Adipocyte (in vitro differentiated cells): ENCODE data around the gene AHCY.

Experiments used
- DNase-seq: peaks from one replicate; pipeline ENCODE4 v3.0.0-alpha.2; 2015; ENCODE audit warnings: low read depth
- H3K27me3 ChIP-seq: replicated peaks from 2 replicates; pipeline ENCODE4 v1.7.0; 2013; ENCODE audit warnings: mild to moderate bottlenecking, low read length, moderate library complexity; ENCODE audit not compliant: control insufficient read depth, insufficient read depth
- H3K36me3 ChIP-seq: 2 replicates; pipeline ENCODE4 v1.7.0; 2013; ENCODE audit warnings: low read length, mild to moderate bottlenecking, moderate library complexity; ENCODE audit not compliant: control insufficient read depth, insufficient read depth, severe bottlenecking
- H3K4me1 ChIP-seq: 2 replicates; pipeline ENCODE4 v1.7.0; 2013; ENCODE audit warnings: mild to moderate bottlenecking, low read length, moderate library complexity; ENCODE audit not compliant: control insufficient read depth, insufficient read depth
- H3K4me3 ChIP-seq: 2 replicates; pipeline ENCODE4 v1.7.0; 2013; ENCODE audit warnings: mild to moderate bottlenecking, low read length, moderate library complexity
- H3K9ac ChIP-seq: 2 replicates; pipeline ENCODE4 v1.7.0; 2013; ENCODE audit warnings: mild to moderate bottlenecking, low read length, moderate library complexity
- H3K9me3 ChIP-seq: 2 replicates; pipeline ENCODE4 v1.7.0; 2013; ENCODE audit warnings: mild to moderate bottlenecking, low read length, moderate library complexity; ENCODE audit not compliant: control insufficient read depth

Gene AHCY

DNA sequence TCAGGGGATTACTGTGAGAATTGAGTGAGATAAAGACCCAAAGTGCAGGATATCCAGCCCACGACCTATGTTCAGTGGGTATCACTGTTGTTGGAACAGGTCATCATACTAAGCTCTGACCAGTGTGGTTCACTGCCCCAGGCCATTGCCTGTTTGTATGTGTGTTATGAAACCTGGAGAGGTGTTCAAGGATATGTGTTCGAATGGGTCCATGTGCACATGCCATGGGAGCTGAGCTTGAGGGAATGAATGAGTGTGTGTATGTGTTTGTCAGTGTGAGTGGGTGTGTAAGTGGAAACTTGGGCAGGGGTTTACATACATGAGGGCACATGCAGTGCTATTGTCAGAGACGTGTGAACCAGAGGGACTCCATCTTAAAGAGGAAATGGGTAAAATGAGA lies 17.7 kb upstream of the AHCY start:
- no peak overlapping the region for H3K4me3 ChIP-seq
- no peaks in the 10 kb centered on the region for H3K9me3 ChIP-seq
- no peak for DNase-seq

GRCh38 chr20:34318609-34319443 lies 15.7 kb upstream of the AHCY start:
- DNase-seq: no peak
- Histone ChIP-seq H3K27me3 (no peaks in the 10 kb centered on the region), H3K9ac (no peak overlapping the region), H3K9me3 (no peaks in the 10 kb centered on the region), H3K4me3 (no peak overlapping the region), H3K4me1 (no peaks in the 10 kb centered on the region), H3K36me3 (no peaks in the 10 kb centered on the region)

More for the DNA sequence above, 17.7 kb upstream of the AHCY start:
- Histone ChIP-seq H3K27me3 (no peaks in the 10 kb centered on the region), H3K4me1 (no peaks in the 10 kb centered on the region), H3K9ac (no peak overlapping the region), H3K36me3 (no peaks in the 10 kb centered on the region)

- H3K4me1 ChIP-seq: peaks cover 9% of the 10 kb centered on the region
Measured at GRCh38 chr20:34316196-34316814, 13.2 kb upstream of the AHCY start.

GRCh38 chr20:34315236-34315635 lies 12.1 kb upstream of the AHCY start:
- no peak overlapping the region for H3K4me3 ChIP-seq
- peaks cover 12% of the 10 kb centered on the region for H3K4me1 ChIP-seq
- no peaks in the 10 kb centered on the region for H3K9me3 ChIP-seq
- DNase-seq: no peak
- H3K36me3 ChIP-seq: no peaks in the 10 kb centered on the region
- H3K9ac ChIP-seq: no peak overlapping the region
- no peaks in the 10 kb centered on the region for H3K27me3 ChIP-seq

More at GRCh38 chr20:34316196-34316814, 13.2 kb upstream of the AHCY start:
- H3K9ac ChIP-seq: no peak overlapping the region
- no peak overlapping the region for H3K4me3 ChIP-seq
- no peaks in the 10 kb centered on the region for H3K9me3 ChIP-seq
- no peaks in the 10 kb centered on the region for H3K36me3 ChIP-seq
- no peaks in the 10 kb centered on the region for H3K27me3 ChIP-seq
- peak; percentile 40 for DNase-seq

GRCh38 chr20:34312544-34313217 lies 9.5 kb upstream of the AHCY start:
- Histone ChIP-seq H3K36me3 (no peaks in the 10 kb centered on the region), H3K4me1 (peaks cover 12% of the 10 kb centered on the region), H3K9ac (no peak overlapping the region), H3K27me3 (no peaks in the 10 kb centered on the region), H3K9me3 (no peaks in the 10 kb centered on the region), H3K4me3 (peak overlapping the region; percentile 40)
- peak; percentile 94 for DNase-seq

GRCh38 chr20:34312024-34312460 lies 8.9 kb upstream of the AHCY start:
- H3K9ac ChIP-seq: peak overlapping the region; percentile 48
- H3K4me1 ChIP-seq: peaks cover 12% of the 10 kb centered on the region
- H3K27me3 ChIP-seq: no peaks in the 10 kb centered on the region
- H3K36me3 ChIP-seq: no peaks in the 10 kb centered on the region
- no peaks in the 10 kb centered on the region for H3K9me3 ChIP-seq
- no peak for DNase-seq
- H3K4me3 ChIP-seq: peak overlapping the region; percentile 40

- peak overlapping the region; percentile 48 for H3K9ac ChIP-seq
- peak overlapping the region; percentile 40 for H3K4me3 ChIP-seq
- peaks cover 12% of the 10 kb centered on the region for H3K4me1 ChIP-seq
- no peaks in the 10 kb centered on the region for H3K9me3 ChIP-seq
- H3K27me3 ChIP-seq: no peaks in the 10 kb centered on the region
- DNase-seq: no peak
- no peaks in the 10 kb centered on the region for H3K36me3 ChIP-seq
Measured at GRCh38 chr20:34311118-34312023, 8.2 kb upstream of the AHCY start.

DNA sequence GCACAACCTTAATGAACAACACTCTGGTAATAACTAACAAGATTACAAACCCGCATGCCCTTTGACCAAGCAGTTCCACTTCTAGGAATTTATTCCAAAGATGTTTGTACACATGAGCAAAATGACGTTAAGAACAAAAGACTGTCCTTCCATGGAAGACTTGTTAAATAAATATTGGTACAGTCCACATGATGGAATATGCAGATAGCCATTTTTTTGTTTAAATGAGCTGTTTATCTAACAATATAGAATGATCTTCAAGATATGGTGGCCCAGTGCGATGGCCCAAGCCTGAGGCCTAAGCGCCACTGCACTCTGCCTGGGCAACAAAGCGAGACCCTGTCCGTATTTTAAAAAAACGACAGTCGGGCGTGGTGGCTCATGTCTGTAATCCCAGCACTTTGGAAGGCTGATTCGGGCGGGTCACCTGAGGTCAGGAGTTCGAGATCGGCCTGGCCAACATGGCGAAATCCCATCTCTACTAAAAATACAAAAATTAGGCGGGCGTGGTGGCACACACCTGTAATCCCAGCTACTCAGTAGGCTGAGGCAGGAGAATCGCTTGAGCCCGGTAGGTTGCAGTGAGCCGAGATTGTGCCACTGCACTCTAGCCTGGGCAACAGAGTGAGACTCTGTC lies 7.4 kb upstream of the AHCY start:
- Histone ChIP-seq H3K4me1 (peaks cover 12% of the 10 kb centered on the region), H3K4me3 (no peak overlapping the region), H3K36me3 (no peaks in the 10 kb centered on the region), H3K27me3 (no peaks in the 10 kb centered on the region), H3K9ac (no peak overlapping the region), H3K9me3 (no peaks in the 10 kb centered on the region)
- no peak for DNase-seq

- Histone ChIP-seq H3K4me1 (peaks cover 12% of the 10 kb centered on the region), H3K4me3 (no peak overlapping the region), H3K27me3 (no peaks in the 10 kb centered on the region), H3K9ac (no peak overlapping the region), H3K36me3 (no peaks in the 10 kb centered on the region), H3K9me3 (no peaks in the 10 kb centered on the region)
- DNase-seq: no peak
Measured at GRCh38 chr20:34309691-34310090, 6.5 kb upstream of the AHCY start.

GRCh38 chr20:34305333-34306230 lies 2.4 kb upstream of the AHCY start:
- no peak for DNase-seq
- H3K9me3 ChIP-seq: no peaks in the 10 kb centered on the region
- peaks cover 18% of the 10 kb centered on the region for H3K4me1 ChIP-seq
- no peaks in the 10 kb centered on the region for H3K27me3 ChIP-seq
- no peak overlapping the region for H3K9ac ChIP-seq
- H3K4me3 ChIP-seq: no peak overlapping the region
- no peaks in the 10 kb centered on the region for H3K36me3 ChIP-seq
